ENCODE measurements around the gene AKAP1.

- no peak for TF ChIP-seq CTCF (IDR thresholded peaks at IDR 0.05)
- TF ChIP-seq ZFX (IDR thresholded peaks at IDR 0.05; ENCODE audit: borderline replicate concordance), result no peak
These were observed 1.3 kb downstream of the AKAP1 start for GRCh38 chr17:57086069-57086930.
